HCT116 (cell line): ENCODE data around the gene EMSY. TPM values are rescaled to one million over a fixed set of nuclear protein-coding genes. Genes with fewer than 3 reads are reported as not detected.

Source experiments
- ATAC-seq: fragments of 200-7000 bp; cut with Tn5 transposase; 2 replicates; pipeline ENCODE4 v1.9.1; 2020; ENCODE audit warnings: mild to moderate bottlenecking, moderate library complexity
- BruUV-seq: library from RNA; stranded (reverse); fragments of 400-500 nt; replicated peaks from 2 replicates; lab custom pipeline; 2021; lab: Mats Ljungman, UMichigan
- CTCF ChIA-PET: fragments of 300-600 bp; sonication (Branson Sonifier 250); formaldehyde crosslinking; loops from one replicate; lab custom pipeline; 2021; ENCODE audit warnings: antibody characterized with exemption; lab: Charles Lee
- POLR2A ChIA-PET: fragments of 300-600, 350-600 bp; sonication (Branson Sonifier 250); formaldehyde crosslinking; loops from one replicate; lab custom pipeline; 2021; ENCODE audit warnings: antibody characterized with exemption; lab: Charles Lee
- RAD21 ChIA-PET, 2 experiments: fragments of 300-600 bp; sonication (Branson Sonifier 250); formaldehyde crosslinking; loops; one replicate each; lab custom pipeline; 2023; ENCODE audit warnings: low total read pairs in 2 of 2; ENCODE audit not compliant: uncharacterized antibody in 2 of 2, unreplicated experiment in 2 of 2, low non-redundant PET in 1 of 2; lab: Charles Lee
- DNase-seq: peaks from one replicate; pipeline ENCODE4 v3.0.0-alpha.2; 2010; ENCODE audit warnings: low read depth, low spot score
- H2AFZ ChIP-seq: fragments of 200-600 bp; shearing (Covaris generic), sonication (generic); 2 replicates; pipeline ENCODE4 v1.6.1; 2017; ENCODE audit warnings: low read depth, mixed run types, mixed read lengths, antibody characterized with exemption, low read length; ENCODE audit not compliant: poor library complexity, severe bottlenecking
- H3K27ac ChIP-seq: 2 replicates; pipeline ENCODE4 v1.5.1; 2012; ENCODE audit warnings: low read depth, low read length
- H3K27me3 ChIP-seq: fragments of 200-600 bp; sonication (generic); 2 replicates; pipeline ENCODE4 v1.6.1; 2016; ENCODE audit warnings: mixed run types, low read length, mixed read lengths; ENCODE audit not compliant: insufficient read depth
- H3K36me3 ChIP-seq, 2 experiments: fragments of 200-500 bp in 1 of 2; fragments of 200-600 bp in 1 of 2; sonication (Bioruptor generic) in 1 of 2; sonication (generic) in 1 of 2; 2 replicates each; pipeline versions ENCODE4 v1.5.1 to v1.6.1; 2014 to 2016; ENCODE audit warnings: low read length in 2 of 2, inconsistent platforms in 1 of 2, mixed read lengths in 1 of 2, mixed run types in 1 of 2; ENCODE audit not compliant: insufficient read depth in 2 of 2, control insufficient read depth in 1 of 2
- H3K4me1 ChIP-seq, 2 experiments: fragments of 200-600 bp in 1 of 2; sonication (generic) in 1 of 2; 2 replicates each; pipeline versions ENCODE4 v1.5.1 to v1.6.1; 2012 to 2017; ENCODE audit warnings: low read length in 2 of 2, inconsistent platforms in 1 of 2, mild to moderate bottlenecking in 1 of 2, mixed read lengths in 1 of 2, mixed run types in 1 of 2, moderate library complexity in 1 of 2; ENCODE audit not compliant: insufficient read depth in 2 of 2, control insufficient read depth in 1 of 2
- H3K4me2 ChIP-seq: fragments of 200-600 bp; sonication (generic); 2 replicates; pipeline ENCODE4 v1.6.1; 2017; ENCODE audit warnings: mixed run types, low read length, mixed read lengths
- H3K4me3 ChIP-seq, 2 experiments: fragments of 200-600 bp in 1 of 2; sonication (generic) in 1 of 2; replicated peaks in 1 of 2; 2 replicates each; pipeline ENCODE4 v1.5.1; 2011 to 2016; ENCODE audit warnings: low read length in 2 of 2, control low read depth in 1 of 2, low read depth in 1 of 2, mild to moderate bottlenecking in 1 of 2, mixed read lengths in 1 of 2, mixed run types in 1 of 2
- H3K79me2 ChIP-seq: fragments of 200-600 bp; sonication (generic); 2 replicates; pipeline ENCODE4 v1.6.1; 2017; ENCODE audit warnings: mild to moderate bottlenecking, mixed run types, low read length, moderate library complexity, mixed read lengths; ENCODE audit not compliant: insufficient read depth
- H3K9ac ChIP-seq: fragments of 200-600 bp; sonication (generic); 2 replicates; pipeline ENCODE4 v1.6.1; 2016; ENCODE audit warnings: low read length, mixed read lengths
- H3K9me2 ChIP-seq: fragments of 200-600 bp; sonication (generic), shearing (Covaris generic); 2 replicates; pipeline ENCODE4 v1.6.1; 2017; ENCODE audit warnings: mixed run types, mild to moderate bottlenecking, moderate library complexity; ENCODE audit not compliant: insufficient read depth
- H3K9me3 ChIP-seq, 2 experiments: fragments of 200-500 bp in 1 of 2; fragments of 200-600 bp in 1 of 2; sonication (Bioruptor generic) in 1 of 2; sonication (generic) in 1 of 2; 2 replicates each; pipeline ENCODE4 v1.6.1; 2014 to 2017; ENCODE audit warnings: low read length in 2 of 2, mixed read lengths in 2 of 2, inconsistent platforms in 1 of 2, low read depth in 1 of 2, mild to moderate bottlenecking in 1 of 2, mixed run types in 1 of 2, moderate library complexity in 1 of 2; ENCODE audit not compliant: control insufficient read depth in 1 of 2, insufficient read depth in 1 of 2
- H4K20me1 ChIP-seq: fragments of 200-600 bp; sonication (generic), shearing (Covaris generic); 2 replicates; pipeline ENCODE4 v1.6.1; 2017; ENCODE audit warnings: mixed run types, mild to moderate bottlenecking, moderate library complexity; ENCODE audit not compliant: insufficient read depth
- CBX3 ChIP-seq: IDR thresholded peaks from 2 replicates; pipeline ENCODE4 v1.6.1; 2012; ENCODE audit warnings: low read depth
- CEBPB ChIP-seq: IDR thresholded peaks from 2 replicates; pipeline ENCODE4 v1.6.1; 2012; ENCODE audit warnings: low read depth
- ELF1 ChIP-seq: IDR thresholded peaks from 2 replicates; pipeline ENCODE4 v1.6.1; 2012; ENCODE audit warnings: low read depth, borderline replicate concordance
- EZH2 ChIP-seq: fragments of 200-600 bp; sonication (generic); IDR thresholded peaks from 2 replicates; pipeline ENCODE4 v1.6.1; 2017; ENCODE audit warnings: antibody characterized with exemption, mixed run types
- EZH2phosphoT487 ChIP-seq: fragments of 200-600 bp; IDR thresholded peaks from 2 replicates; pipeline ENCODE4 v1.6.1; 2018; ENCODE audit warnings: antibody characterized with exemption, borderline replicate concordance
- FOSL1 ChIP-seq: IDR thresholded peaks from 2 replicates; pipeline ENCODE4 v1.6.1; 2012; ENCODE audit warnings: low read depth
- JUND ChIP-seq: IDR thresholded peaks from 2 replicates; pipeline ENCODE4 v1.6.1; 2012
- SIN3A ChIP-seq: IDR thresholded peaks from 2 replicates; pipeline ENCODE4 v1.6.1; 2012; ENCODE audit warnings: low read depth
- SP1 ChIP-seq: IDR thresholded peaks from 2 replicates; pipeline ENCODE4 v1.6.1; 2012; ENCODE audit warnings: low read depth
- TCF7L2 ChIP-seq: IDR thresholded peaks from 2 replicates; pipeline ENCODE4 v1.7.0; 2011; ENCODE audit warnings: borderline replicate concordance, inconsistent platforms; ENCODE audit not compliant: insufficient read depth, insufficient read length; ENCODE audit errors: extremely low read depth
- YY1 ChIP-seq: IDR thresholded peaks from 2 replicates; pipeline ENCODE4 v1.6.1; 2011; ENCODE audit warnings: low read length, low read depth, moderate library complexity, mild to moderate bottlenecking; ENCODE audit not compliant: insufficient replicate concordance; ENCODE audit errors: extremely low read depth
- intact Hi-C: fragments of 100-400 bp; cut with micrococcal nuclease; formaldehyde crosslinking; loops from 2 replicates; pipeline ENCODE4 v1.10.0; 2022
- total RNA-seq: library from RNA; stranded (reverse); gene quantifications from one replicate; pipeline ENCODE4 v1.2.1, GENCODE V29; 2021; ENCODE audit not compliant: unreplicated experiment
- TF ChIP-seq, protein P1 (sequence below): IDR thresholded peaks from 2 replicates; pipeline ENCODE4 v1.6.1; 2011; ENCODE audit warnings: mild to moderate bottlenecking, low read length, moderate library complexity; ENCODE audit not compliant: insufficient replicate concordance; ENCODE audit errors: extremely low read depth
- TF ChIP-seq, protein P2 (sequence below): IDR thresholded peaks from 2 replicates; pipeline ENCODE4 v1.6.1; 2012

The EMSY gene
- total RNA-seq, 1 experiment from 2014 or later = 22.7 TPM

DNA sequence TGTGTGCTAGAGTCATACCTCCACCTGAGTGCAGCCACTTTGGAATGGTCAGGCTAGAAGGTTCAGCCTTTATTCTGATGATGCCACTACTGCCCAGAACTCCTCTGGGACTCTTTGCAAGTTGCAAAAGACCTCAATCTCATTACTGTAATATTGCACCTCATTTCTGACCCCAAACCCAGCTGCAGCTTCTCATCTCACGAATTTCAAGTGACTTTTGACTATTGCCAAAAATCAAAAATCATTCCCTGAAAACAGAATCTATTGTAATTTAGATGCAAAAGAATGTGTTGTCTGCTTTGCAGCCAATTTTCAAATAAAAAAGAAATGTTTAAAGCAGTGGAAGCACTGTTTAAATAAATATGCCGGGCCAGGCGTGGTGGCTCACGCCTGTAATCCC, 38.5 kb upstream of the EMSY start:
- no peaks in the 10 kb centered on the region for H4K20me1 ChIP-seq
- H2AFZ ChIP-seq = no peak overlapping the region
- ATAC-seq = no peak
- no peak overlapping the region for H3K4me2 ChIP-seq
- H3K9me3 ChIP-seq = no peaks in the 10 kb centered on the region
- no TSS peak for BruUV-seq
- no peak for DNase-seq
- no peak overlapping the region for H3K4me3 ChIP-seq
- H3K9me2 ChIP-seq = no peaks in the 10 kb centered on the region
- no peaks in the 10 kb centered on the region for H3K36me3 ChIP-seq
- no peak overlapping the region for H3K9ac ChIP-seq
- H3K79me2 ChIP-seq = no peaks in the 10 kb centered on the region
- RAD21 ChIA-PET = no interaction called here
- TF ChIP-seq, protein P1, sequence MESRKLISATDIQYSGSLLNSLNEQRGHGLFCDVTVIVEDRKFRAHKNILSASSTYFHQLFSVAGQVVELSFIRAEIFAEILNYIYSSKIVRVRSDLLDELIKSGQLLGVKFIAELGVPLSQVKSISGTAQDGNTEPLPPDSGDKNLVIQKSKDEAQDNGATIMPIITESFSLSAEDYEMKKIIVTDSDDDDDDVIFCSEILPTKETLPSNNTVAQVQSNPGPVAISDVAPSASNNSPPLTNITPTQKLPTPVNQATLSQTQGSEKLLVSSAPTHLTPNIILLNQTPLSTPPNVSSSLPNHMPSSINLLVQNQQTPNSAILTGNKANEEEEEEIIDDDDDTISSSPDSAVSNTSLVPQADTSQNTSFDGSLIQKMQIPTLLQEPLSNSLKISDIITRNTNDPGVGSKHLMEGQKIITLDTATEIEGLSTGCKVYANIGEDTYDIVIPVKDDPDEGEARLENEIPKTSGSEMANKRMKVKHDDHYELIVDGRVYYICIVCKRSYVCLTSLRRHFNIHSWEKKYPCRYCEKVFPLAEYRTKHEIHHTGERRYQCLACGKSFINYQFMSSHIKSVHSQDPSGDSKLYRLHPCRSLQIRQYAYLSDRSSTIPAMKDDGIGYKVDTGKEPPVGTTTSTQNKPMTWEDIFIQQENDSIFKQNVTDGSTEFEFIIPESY = no peak
- TF ChIP-seq, protein P2, sequence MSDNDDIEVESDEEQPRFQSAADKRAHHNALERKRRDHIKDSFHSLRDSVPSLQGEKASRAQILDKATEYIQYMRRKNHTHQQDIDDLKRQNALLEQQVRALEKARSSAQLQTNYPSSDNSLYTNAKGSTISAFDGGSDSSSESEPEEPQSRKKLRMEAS = no peak
- no peak for TF ChIP-seq EZH2
- no peak for TF ChIP-seq ELF1
- no peak for TF ChIP-seq FOSL1
- TF ChIP-seq SIN3A = no peak
- TF ChIP-seq CBX3 = no peak
- no peak for TF ChIP-seq CEBPB
- no peak for TF ChIP-seq EZH2phosphoT487
- no peak for TF ChIP-seq TCF7L2
- no peak for TF ChIP-seq JUND
- TF ChIP-seq YY1 = no peak
- TF ChIP-seq SP1 = no peak
- TF ChIP-seq, all 23 proteins: peak for 0
- H3K4me1 ChIP-seq = no peaks in the 10 kb centered on the region
- intact Hi-C loops = no loop called here
- H3K27me3 ChIP-seq = no peaks in the 10 kb centered on the region
- H3K27ac ChIP-seq = no peak overlapping the region
- ChIA-PET POLR2A (no interaction called here), CTCF (no interaction called here)
